Nephron progenitor cell (in vitro differentiated cells): Measurements from ENCODE around the gene RAET1E.
"Not testable (repeated sequence)": the region's sequence is repeated elsewhere in the genome, so short reads cannot be mapped to it uniquely, and the experiment has no call there.

Source experiments
- DNase-seq: peaks from one replicate; pipeline ENCODE4 v3.0.0; 2021
- H3K27ac Mint-ChIP-seq: 2 replicates; pipeline ENCODE4 v1.8.0; 2021; ENCODE audit warnings: mild to moderate bottlenecking, moderate library complexity, mixed read lengths
- H3K27me3 Mint-ChIP-seq: 2 replicates; pipeline ENCODE4 v1.8.0; 2021; ENCODE audit warnings: mild to moderate bottlenecking, low read depth, mixed read lengths; ENCODE audit not compliant: poor library complexity
- H3K36me3 Mint-ChIP-seq: 2 replicates; pipeline ENCODE4 v1.8.0; 2021; ENCODE audit warnings: low read depth, mixed read lengths
- H3K4me1 Mint-ChIP-seq: 2 replicates; pipeline ENCODE4 v1.8.0; 2021; ENCODE audit warnings: mixed read lengths
- H3K4me3 Mint-ChIP-seq: 2 replicates; pipeline ENCODE4 v1.8.0; 2021; ENCODE audit warnings: mild to moderate bottlenecking, moderate library complexity, mixed read lengths
- H3K9me3 Mint-ChIP-seq: 2 replicates; pipeline ENCODE4 v1.8.0; 2021; ENCODE audit warnings: mild to moderate bottlenecking, moderate library complexity, mixed read lengths
- CTCF ChIP-seq: fragments of 200-600 bp; sonication (generic); IDR thresholded peaks from 2 replicates; pipeline ENCODE4 v1.5.0; 2021; ENCODE audit warnings: antibody characterized with exemption

RAET1E gene

DNA sequence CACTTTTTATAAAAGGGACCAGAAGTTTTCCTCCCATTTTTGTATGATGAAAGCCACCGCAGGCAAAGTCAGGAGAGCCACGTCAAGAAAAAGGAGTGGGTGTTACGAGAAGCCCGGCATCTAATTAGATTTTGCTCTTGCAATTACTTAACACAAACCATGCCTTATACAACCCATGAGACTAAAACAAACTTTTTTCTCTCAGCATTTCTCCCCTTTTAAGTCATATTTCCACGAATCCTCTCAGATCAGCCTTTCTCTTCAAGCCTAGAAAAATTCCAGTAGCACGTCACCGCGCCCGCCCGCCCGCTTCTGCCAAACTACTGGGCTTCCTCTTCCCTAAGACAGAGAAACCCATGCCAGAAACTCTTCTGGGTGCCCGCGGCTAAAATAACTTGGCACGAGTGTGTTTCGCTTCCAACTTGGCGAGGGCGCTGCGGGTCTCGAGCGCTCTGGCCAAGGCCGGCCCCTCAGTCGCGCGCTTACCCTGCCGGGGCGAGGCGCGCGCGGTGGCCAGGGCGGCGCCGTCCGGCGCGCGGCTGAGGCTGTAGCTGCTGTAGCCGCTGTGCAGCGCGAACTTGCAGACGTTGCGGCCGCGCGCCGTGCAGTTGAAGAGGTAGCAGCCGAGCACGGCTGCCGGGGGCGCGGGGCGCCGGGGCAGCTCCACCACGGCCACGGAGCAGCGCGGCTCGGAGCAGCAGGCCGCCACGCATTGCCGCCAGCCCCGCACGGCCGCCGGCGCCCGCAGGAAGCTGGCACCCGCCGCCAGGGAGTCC lies 34.8 kb downstream of the RAET1E start:
- Mint-ChIP-seq H3K27ac (no peak overlapping the region), H3K36me3 (no peaks in the 10 kb centered on the region), H3K4me3 (peak overlapping the region; percentile 90), H3K27me3 (peaks cover 50% of the 10 kb centered on the region), H3K9me3 (no peaks in the 10 kb centered on the region), H3K4me1 (peaks cover 33% of the 10 kb centered on the region)
- DNase-seq, result peak; percentile 73
- TF ChIP-seq CTCF, result no peak

DNA sequence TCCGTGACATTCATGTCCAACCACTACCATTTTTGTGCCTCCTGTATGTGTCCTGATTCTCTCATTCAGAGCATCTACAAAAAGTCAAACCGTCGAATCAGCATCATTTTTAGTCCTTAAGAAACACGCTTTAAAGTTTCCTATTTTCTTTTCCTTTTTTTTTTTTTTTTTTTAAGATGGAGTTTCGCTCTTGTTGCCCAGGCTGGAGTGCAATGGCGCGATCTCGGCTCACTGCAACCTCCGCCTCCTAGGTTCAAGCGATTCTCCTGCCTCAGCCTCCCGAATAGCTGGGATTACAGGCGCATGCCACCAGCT lies 35.5 kb downstream of the RAET1E start:
- DNase-seq, H3K9me3 Mint-ChIP-seq, H3K36me3 Mint-ChIP-seq, H3K27ac Mint-ChIP-seq: not testable (repeated sequence)
- Mint-ChIP-seq H3K27me3 (peaks cover 46% of the 10 kb centered on the region), H3K4me1 (peaks cover 33% of the 10 kb centered on the region), H3K4me3 (peak overlapping the region; percentile 66)

DNA sequence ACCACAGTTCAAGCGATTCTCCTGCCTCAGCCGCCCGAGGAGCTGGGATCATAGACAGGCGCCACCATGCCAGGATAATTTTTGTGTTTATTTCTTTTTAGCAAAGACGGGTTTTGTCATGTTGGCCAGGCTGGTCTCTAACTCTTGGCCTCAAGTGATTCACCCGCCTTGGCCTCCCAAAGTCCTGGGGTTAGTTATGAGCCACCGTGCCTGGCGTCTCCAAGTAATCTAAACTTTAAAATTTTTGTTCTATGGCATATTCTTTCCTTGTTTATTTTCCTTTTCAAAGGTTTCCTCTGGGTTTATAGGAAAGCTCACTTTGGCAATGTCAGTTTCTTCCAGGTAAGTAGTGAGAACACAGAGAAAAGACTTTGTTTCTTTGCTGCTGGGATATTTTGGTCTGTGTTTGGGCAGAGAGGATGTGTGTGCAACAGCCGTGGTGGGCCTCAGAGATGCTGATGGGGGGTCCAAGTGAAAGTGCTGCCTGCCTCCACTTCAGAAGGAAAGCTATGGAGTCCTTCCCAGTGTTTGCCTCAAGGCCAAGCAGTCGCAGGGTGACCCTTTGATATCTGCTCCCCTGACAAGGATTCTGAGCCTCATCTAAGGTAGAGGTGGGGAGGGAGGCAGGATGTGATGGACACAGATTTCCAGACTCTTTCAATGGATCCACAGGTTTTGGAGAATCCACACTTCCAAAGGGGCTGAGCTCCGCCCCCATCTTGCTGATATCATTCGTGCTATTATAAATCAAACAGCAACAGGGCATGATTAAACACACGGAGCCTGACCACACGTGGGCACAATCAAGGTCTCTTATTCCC lies 36.1 kb downstream of the RAET1E start:
- Mint-ChIP-seq H3K27ac (no peak overlapping the region), H3K4me1 (peaks cover 33% of the 10 kb centered on the region), H3K9me3 (no peaks in the 10 kb centered on the region), H3K4me3 (peak overlapping the region; percentile 66), H3K27me3 (peaks cover 41% of the 10 kb centered on the region), H3K36me3 (no peaks in the 10 kb centered on the region)
- TF ChIP-seq CTCF, result no peak
- DNase-seq, result no peak

GRCh38 chr6:149860834-149861602 lies 36.9 kb downstream of the RAET1E start:
- no peak overlapping the region for H3K27ac Mint-ChIP-seq
- H3K36me3 Mint-ChIP-seq, result no peaks in the 10 kb centered on the region
- peaks cover 36% of the 10 kb centered on the region for H3K27me3 Mint-ChIP-seq
- H3K4me1 Mint-ChIP-seq, result peaks cover 33% of the 10 kb centered on the region
- H3K4me3 Mint-ChIP-seq, result peak overlapping the region; percentile 7
- no peak for DNase-seq
- no peaks in the 10 kb centered on the region for H3K9me3 Mint-ChIP-seq
- no peak for TF ChIP-seq CTCF

GRCh38 chr6:149860513-149860833 lies 37.4 kb downstream of the RAET1E start:
- no peaks in the 10 kb centered on the region for H3K9me3 Mint-ChIP-seq
- no peak for DNase-seq
- no peak overlapping the region for H3K27ac Mint-ChIP-seq
- H3K4me3 Mint-ChIP-seq, result peak overlapping the region; percentile 5
- no peak for TF ChIP-seq CTCF
- peaks cover 38% of the 10 kb centered on the region for H3K4me1 Mint-ChIP-seq
- H3K27me3 Mint-ChIP-seq, result peaks cover 36% of the 10 kb centered on the region
- H3K36me3 Mint-ChIP-seq, result no peaks in the 10 kb centered on the region

GRCh38 chr6:149859938-149860337 lies 38.0 kb downstream of the RAET1E start:
- Mint-ChIP-seq H3K4me3 (no peak overlapping the region), H3K9me3 (no peaks in the 10 kb centered on the region), H3K27me3 (peaks cover 34% of the 10 kb centered on the region), H3K36me3 (no peaks in the 10 kb centered on the region), H3K27ac (no peak overlapping the region), H3K4me1 (peaks cover 43% of the 10 kb centered on the region)
- DNase-seq, result no peak
- no peak for TF ChIP-seq CTCF
